HEK293 (cell line): ENCODE data around the gene SOX21.

Experiments used
- CTCF ChIA-PET: fragments of 350-600 bp; formaldehyde crosslinking; extraction: SDS; loops from one replicate; lab custom pipeline; 2021; ENCODE audit warnings: antibody characterized with exemption; lab: Yijun Ruan, JAX
- POLR2A ChIA-PET: fragments of 300-600 bp; formaldehyde crosslinking; extraction: SDS; loops from one replicate; lab custom pipeline; 2020; ENCODE audit warnings: antibody characterized with exemption, inconsistent platforms; lab: Yijun Ruan, JAX
- H3K27ac ChIP-seq: fragments of 200-500 bp; sonication (Bioruptor generic); 2 replicates; pipeline ENCODE4 v1.5.1; 2014; ENCODE audit warnings: low read depth, low read length, control low read depth, inconsistent platforms; ENCODE audit errors: extremely low read depth
- H3K36me3 ChIP-seq, 2 experiments: fragments of 200-500 bp in 1 of 2; sonication (Bioruptor generic) in 1 of 2; 1 replicate in 1 of 2; 2 replicates in 1 of 2; pipeline ENCODE4 v1.5.1; 2014 to 2017; ENCODE audit warnings: inconsistent platforms in 2 of 2, low read length in 2 of 2; ENCODE audit not compliant: control insufficient read depth in 2 of 2, insufficient read depth in 1 of 2
- H3K4me1 ChIP-seq: fragments of 200-500 bp; sonication (Bioruptor generic); 2 replicates; pipeline ENCODE4 v1.5.1; 2014; ENCODE audit warnings: mild to moderate bottlenecking, low read length, inconsistent platforms; ENCODE audit not compliant: control insufficient read depth, insufficient read depth
- H3K4me3 ChIP-seq: 2 replicates; pipeline ENCODE4 v1.5.1; 2011; ENCODE audit warnings: low read depth, mild to moderate bottlenecking, control low read depth, low read length, moderate library complexity
- H3K9me3 ChIP-seq: fragments of 200-500 bp; sonication (Bioruptor generic); 2 replicates; pipeline ENCODE4 v1.5.1; 2014; ENCODE audit warnings: low read depth, low read length, inconsistent platforms; ENCODE audit not compliant: control insufficient read depth, insufficient read depth
- BCL11B ChIP-seq: fragments of 450-650 bp; formaldehyde crosslinking; IDR thresholded peaks from 2 replicates; pipeline ENCODE4 v1.5.1; 2016; ENCODE audit warnings: low read depth, missing biosample characterization, missing genetic modification characterization
- GLI4 ChIP-seq: fragments of 450-650 bp; formaldehyde crosslinking; IDR thresholded peaks from 2 replicates; pipeline ENCODE4 v1.5.1; 2016; ENCODE audit warnings: missing biosample characterization, missing genetic modification characterization
- KLF10 ChIP-seq: fragments of 450-650 bp; IDR thresholded peaks from 2 replicates; pipeline ENCODE4 v1.5.1; 2018; ENCODE audit warnings: missing biosample characterization, mild to moderate bottlenecking, missing genetic modification characterization
- KLF9 ChIP-seq: fragments of 450-650 bp; formaldehyde crosslinking; IDR thresholded peaks from 2 replicates; pipeline ENCODE4 v1.5.1; 2016; ENCODE audit warnings: missing biosample characterization, missing genetic modification characterization, low read depth
- PATZ1 ChIP-seq: fragments of 450-650 bp; formaldehyde crosslinking; IDR thresholded peaks from 2 replicates; pipeline ENCODE4 v1.5.1; 2016; ENCODE audit warnings: missing biosample characterization, missing genetic modification characterization
- SETDB1 ChIP-seq: IDR thresholded peaks from one replicate; pipeline ENCODE4 v1.6.1; 2017; ENCODE audit warnings: mild to moderate bottlenecking, low read length, moderate library complexity, mixed read lengths; ENCODE audit not compliant: insufficient read length
- YY2 ChIP-seq: fragments of 450-650 bp; formaldehyde crosslinking; IDR thresholded peaks from 2 replicates; pipeline ENCODE4 v1.5.1; 2016; ENCODE audit warnings: missing biosample characterization, missing genetic modification characterization
- ZEB2 ChIP-seq: fragments of 450-650 bp; formaldehyde crosslinking; IDR thresholded peaks from 2 replicates; pipeline ENCODE4 v1.5.1; 2016; ENCODE audit warnings: missing biosample characterization, missing genetic modification characterization
- ZNF174 ChIP-seq: fragments of 450-650 bp; formaldehyde crosslinking; IDR thresholded peaks from 2 replicates; pipeline ENCODE4 v1.5.0; 2017; ENCODE audit warnings: missing biosample characterization, mild to moderate bottlenecking, missing genetic modification characterization
- ZNF560 ChIP-seq: fragments of 450-650 bp; formaldehyde crosslinking; IDR thresholded peaks from 2 replicates; pipeline ENCODE4 v1.5.1; 2017; ENCODE audit warnings: missing biosample characterization, missing genetic modification characterization, borderline replicate concordance
- ZNF610 ChIP-seq: fragments of 450-650 bp; formaldehyde crosslinking; IDR thresholded peaks from 2 replicates; pipeline ENCODE4 v1.5.1; 2016; ENCODE audit warnings: missing biosample characterization, missing genetic modification characterization, borderline replicate concordance
- TF ChIP-seq, protein P1 (sequence below): fragments of 450-650 bp; formaldehyde crosslinking; IDR thresholded peaks from 2 replicates; pipeline ENCODE4 v1.5.1; 2016; ENCODE audit warnings: missing biosample characterization, missing genetic modification characterization
- TF ChIP-seq, protein P2 (sequence below): IDR thresholded peaks from 2 replicates; pipeline ENCODE4 v1.6.1; 2011; ENCODE audit warnings: mild to moderate bottlenecking, low read depth, low read length, borderline replicate concordance
- TF ChIP-seq, protein P3 (sequence below): fragments of 450-650 bp; formaldehyde crosslinking; IDR thresholded peaks from 2 replicates; pipeline ENCODE4 v1.5.1; 2016; ENCODE audit warnings: missing biosample characterization, missing genetic modification characterization
- TF ChIP-seq, protein P4 (sequence below): fragments of 450-650 bp; formaldehyde crosslinking; IDR thresholded peaks from 2 replicates; pipeline ENCODE4 v1.5.1; 2016; ENCODE audit warnings: missing biosample characterization, missing genetic modification characterization

Gene SOX21

DNA sequence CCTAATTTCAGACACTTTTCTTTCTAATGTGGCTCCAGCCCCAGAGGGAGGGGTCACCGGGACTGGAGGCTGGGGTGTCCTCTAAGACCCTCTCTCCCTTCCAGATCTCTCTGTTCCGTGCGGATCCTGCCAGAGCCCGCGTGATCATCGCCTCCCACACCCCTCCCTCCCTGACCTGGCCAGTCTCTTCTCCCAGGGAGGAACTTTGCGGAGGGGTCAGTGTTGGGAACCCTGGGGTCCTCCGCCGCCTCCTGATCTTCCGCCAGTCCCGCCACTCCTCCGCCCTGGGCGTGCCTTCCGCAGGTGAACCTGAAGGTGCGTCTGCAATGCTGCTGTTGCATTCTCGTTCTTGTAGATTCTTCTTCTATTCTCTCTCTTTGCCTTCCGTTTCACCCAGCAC, 9.1 kb downstream of the SOX21 start (continued):
- no peak for TF ChIP-seq ZNF174
- TF ChIP-seq KLF10 (tag by site-specific recombination), result no peak
- TF ChIP-seq ZEB2 (tag by site-specific recombination), result no peak
- no peak for TF ChIP-seq GLI4
- no peak for TF ChIP-seq PATZ1 (tag by site-specific recombination)

- Histone ChIP-seq H3K4me3 (no peak overlapping the region), H3K9me3 (no peaks in the 10 kb centered on the region), H3K27ac (no peak overlapping the region), H3K4me1 (no peaks in the 10 kb centered on the region), H3K36me3 (no peaks in the 10 kb centered on the region)
- ChIA-PET POLR2A (no interaction called here), CTCF (interaction anchor here (0.7 kb wide), 1 partner anchor 44 kb away, joined by 3 read pairs; no protein-coding TSS in a partner anchor)
- TF ChIP-seq SETDB1, result no peak
- TF ChIP-seq GLI4, result no peak
- TF ChIP-seq BCL11B, result no peak
- TF ChIP-seq ZNF610 (tag by site-specific recombination), result no peak
- TF ChIP-seq, protein P1, sequence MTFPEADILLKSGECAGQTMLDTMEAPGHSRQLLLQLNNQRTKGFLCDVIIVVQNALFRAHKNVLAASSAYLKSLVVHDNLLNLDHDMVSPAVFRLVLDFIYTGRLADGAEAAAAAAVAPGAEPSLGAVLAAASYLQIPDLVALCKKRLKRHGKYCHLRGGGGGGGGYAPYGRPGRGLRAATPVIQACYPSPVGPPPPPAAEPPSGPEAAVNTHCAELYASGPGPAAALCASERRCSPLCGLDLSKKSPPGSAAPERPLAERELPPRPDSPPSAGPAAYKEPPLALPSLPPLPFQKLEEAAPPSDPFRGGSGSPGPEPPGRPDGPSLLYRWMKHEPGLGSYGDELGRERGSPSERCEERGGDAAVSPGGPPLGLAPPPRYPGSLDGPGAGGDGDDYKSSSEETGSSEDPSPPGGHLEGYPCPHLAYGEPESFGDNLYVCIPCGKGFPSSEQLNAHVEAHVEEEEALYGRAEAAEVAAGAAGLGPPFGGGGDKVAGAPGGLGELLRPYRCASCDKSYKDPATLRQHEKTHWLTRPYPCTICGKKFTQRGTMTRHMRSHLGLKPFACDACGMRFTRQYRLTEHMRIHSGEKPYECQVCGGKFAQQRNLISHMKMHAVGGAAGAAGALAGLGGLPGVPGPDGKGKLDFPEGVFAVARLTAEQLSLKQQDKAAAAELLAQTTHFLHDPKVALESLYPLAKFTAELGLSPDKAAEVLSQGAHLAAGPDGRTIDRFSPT, result no peak
- TF ChIP-seq, protein P2, sequence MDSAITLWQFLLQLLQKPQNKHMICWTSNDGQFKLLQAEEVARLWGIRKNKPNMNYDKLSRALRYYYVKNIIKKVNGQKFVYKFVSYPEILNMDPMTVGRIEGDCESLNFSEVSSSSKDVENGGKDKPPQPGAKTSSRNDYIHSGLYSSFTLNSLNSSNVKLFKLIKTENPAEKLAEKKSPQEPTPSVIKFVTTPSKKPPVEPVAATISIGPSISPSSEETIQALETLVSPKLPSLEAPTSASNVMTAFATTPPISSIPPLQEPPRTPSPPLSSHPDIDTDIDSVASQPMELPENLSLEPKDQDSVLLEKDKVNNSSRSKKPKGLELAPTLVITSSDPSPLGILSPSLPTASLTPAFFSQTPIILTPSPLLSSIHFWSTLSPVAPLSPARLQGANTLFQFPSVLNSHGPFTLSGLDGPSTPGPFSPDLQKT, result no peak
- TF ChIP-seq, protein P3, sequence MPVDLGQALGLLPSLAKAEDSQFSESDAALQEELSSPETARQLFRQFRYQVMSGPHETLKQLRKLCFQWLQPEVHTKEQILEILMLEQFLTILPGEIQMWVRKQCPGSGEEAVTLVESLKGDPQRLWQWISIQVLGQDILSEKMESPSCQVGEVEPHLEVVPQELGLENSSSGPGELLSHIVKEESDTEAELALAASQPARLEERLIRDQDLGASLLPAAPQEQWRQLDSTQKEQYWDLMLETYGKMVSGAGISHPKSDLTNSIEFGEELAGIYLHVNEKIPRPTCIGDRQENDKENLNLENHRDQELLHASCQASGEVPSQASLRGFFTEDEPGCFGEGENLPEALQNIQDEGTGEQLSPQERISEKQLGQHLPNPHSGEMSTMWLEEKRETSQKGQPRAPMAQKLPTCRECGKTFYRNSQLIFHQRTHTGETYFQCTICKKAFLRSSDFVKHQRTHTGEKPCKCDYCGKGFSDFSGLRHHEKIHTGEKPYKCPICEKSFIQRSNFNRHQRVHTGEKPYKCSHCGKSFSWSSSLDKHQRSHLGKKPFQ, result no peak
- TF ChIP-seq KLF9 (tag by site-specific recombination), result no peak
- TF ChIP-seq YY2, result no peak
- TF ChIP-seq, protein P4, sequence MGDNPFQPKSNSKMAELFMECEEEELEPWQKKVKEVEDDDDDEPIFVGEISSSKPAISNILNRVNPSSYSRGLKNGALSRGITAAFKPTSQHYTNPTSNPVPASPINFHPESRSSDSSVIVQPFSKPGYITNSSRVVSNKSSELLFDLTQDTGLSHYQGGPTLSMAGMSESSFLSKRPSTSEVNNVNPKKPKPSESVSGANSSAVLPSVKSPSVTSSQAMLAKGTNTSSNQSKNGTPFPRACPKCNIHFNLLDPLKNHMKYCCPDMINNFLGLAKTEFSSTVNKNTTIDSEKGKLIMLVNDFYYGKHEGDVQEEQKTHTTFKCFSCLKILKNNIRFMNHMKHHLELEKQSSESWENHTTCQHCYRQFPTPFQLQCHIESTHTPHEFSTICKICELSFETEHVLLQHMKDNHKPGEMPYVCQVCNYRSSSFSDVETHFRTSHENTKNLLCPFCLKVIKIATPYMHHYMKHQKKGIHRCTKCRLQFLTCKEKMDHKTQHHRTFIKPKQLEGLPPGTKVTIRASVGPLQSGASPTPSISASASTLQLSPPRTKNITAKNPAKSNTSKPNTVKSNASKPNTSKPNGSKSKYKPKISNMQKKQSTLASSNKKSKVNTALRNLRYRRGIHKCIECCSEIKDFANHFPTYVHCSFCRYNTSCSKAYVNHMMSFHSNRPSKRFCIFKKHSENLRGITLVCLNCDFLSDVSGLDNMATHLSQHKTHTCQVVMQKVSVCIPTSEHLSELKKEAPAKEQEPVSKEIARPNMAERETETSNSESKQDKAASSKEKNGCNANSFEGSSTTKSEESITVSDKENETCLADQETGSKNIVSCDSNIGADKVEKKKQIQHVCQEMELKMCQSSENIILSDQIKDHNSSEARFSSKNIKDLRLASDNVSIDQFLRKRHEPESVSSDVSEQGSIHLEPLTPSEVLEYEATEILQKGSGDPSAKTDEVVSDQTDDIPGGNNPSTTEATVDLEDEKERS (tag by site-specific recombination), result no peak
- TF ChIP-seq ZNF560 (tag by site-specific recombination), result no peak
These were observed 9.9 kb downstream of the SOX21 start for GRCh38 chr13:94702181-94703041.
